Measurements from ENCODE around the gene ZNF280D.
"Not testable (repeated sequence)": the region's sequence is repeated elsewhere in the genome, so short reads cannot be mapped to it uniquely, and the experiment has no call there.

The ZNF280D gene, protein sequence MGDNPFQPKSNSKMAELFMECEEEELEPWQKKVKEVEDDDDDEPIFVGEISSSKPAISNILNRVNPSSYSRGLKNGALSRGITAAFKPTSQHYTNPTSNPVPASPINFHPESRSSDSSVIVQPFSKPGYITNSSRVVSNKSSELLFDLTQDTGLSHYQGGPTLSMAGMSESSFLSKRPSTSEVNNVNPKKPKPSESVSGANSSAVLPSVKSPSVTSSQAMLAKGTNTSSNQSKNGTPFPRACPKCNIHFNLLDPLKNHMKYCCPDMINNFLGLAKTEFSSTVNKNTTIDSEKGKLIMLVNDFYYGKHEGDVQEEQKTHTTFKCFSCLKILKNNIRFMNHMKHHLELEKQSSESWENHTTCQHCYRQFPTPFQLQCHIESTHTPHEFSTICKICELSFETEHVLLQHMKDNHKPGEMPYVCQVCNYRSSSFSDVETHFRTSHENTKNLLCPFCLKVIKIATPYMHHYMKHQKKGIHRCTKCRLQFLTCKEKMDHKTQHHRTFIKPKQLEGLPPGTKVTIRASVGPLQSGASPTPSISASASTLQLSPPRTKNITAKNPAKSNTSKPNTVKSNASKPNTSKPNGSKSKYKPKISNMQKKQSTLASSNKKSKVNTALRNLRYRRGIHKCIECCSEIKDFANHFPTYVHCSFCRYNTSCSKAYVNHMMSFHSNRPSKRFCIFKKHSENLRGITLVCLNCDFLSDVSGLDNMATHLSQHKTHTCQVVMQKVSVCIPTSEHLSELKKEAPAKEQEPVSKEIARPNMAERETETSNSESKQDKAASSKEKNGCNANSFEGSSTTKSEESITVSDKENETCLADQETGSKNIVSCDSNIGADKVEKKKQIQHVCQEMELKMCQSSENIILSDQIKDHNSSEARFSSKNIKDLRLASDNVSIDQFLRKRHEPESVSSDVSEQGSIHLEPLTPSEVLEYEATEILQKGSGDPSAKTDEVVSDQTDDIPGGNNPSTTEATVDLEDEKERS

GRCh38 chr15:56733136-56734012 is at the start of gene ZNF280D:
TSS of gene ZNF280D (minus strand) at chr15:56733509. CDS start at chr15:56707109, 26,400 bp downstream.
- Histone ChIP-seq H3K27me3 (ENCODE audit: low read depth, low read length) (no peaks in the 10 kb centered on the region), H2AFZ (ENCODE audit: low read depth, low read length) (peak within 1 kb of the TSS; percentile 79), H3K79me2 (ENCODE audit: low read length) (peaks cover 32% of the 10 kb centered on the region), H3K4me1 (ENCODE audit: low read length) (peaks cover 13% of the 10 kb centered on the region), H3K9me3 (ENCODE audit: insufficient read depth, low read length) (no peaks in the 10 kb centered on the region), H3K36me3 (replicated peaks; ENCODE audit: low read depth, low read length) (peaks cover 8% of the 10 kb centered on the region), H3K27ac (ENCODE audit: low read length) (peak within 1 kb of the TSS; percentile 45), H3K4me3 (ENCODE audit: low read length) (peak within 1 kb of the TSS; percentile 78), H3K9ac (ENCODE audit: low read length) (peak within 1 kb of the TSS; percentile 88), H4K20me1 (ENCODE audit: insufficient read depth, low read length) (no peaks in the 10 kb centered on the region), H3K4me2 (ENCODE audit: low read length) (peak within 1 kb of the TSS; percentile 73)
- TF ChIP-seq CTCF (IDR thresholded peaks at IDR 0.05; ENCODE audit: low read depth, low read length), result no peak
- TF ChIP-seq EZH2phosphoT487 (IDR thresholded peaks at IDR 0.05; ENCODE audit: low read depth), result no peak

DNA sequence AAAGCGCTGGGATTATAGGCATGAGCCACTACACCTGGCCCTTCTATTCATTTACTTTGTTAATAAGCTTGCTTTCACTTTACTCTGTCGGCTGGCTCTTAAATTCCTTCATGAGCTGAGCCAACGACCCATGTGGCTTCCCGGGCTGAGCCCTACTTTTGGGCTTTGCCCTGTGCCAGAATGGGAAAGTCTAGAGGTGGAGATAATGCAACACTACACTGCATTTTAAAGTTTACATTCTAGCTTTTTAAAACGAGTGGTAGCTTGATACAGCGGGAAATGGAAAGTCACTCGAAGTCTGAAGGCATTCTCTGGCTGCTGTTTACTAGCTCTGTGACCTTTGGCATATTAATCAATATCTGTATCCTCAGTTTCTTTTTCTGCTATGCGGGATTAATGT is 49.0 kb upstream of the ZNF280D start:
- TF ChIP-seq EZH2phosphoT487 (IDR thresholded peaks at IDR 0.05; ENCODE audit: low read depth) (no peak), CTCF (IDR thresholded peaks at IDR 0.05; ENCODE audit: low read depth, low read length) (no peak)
- H3K9ac ChIP-seq (ENCODE audit: low read length), result no peak overlapping the region
- H3K9me3 ChIP-seq (ENCODE audit: insufficient read depth, low read length), result no peaks in the 10 kb centered on the region
- H4K20me1 ChIP-seq (ENCODE audit: insufficient read depth, low read length), result no peaks in the 10 kb centered on the region
- H3K4me2 ChIP-seq (ENCODE audit: low read length), result no peak overlapping the region
- no peak overlapping the region for H3K27ac ChIP-seq (ENCODE audit: low read length)
- no peak overlapping the region for H2AFZ ChIP-seq (ENCODE audit: low read depth, low read length)
- peaks cover 9% of the 10 kb centered on the region for H3K4me1 ChIP-seq (ENCODE audit: low read length)
- no peaks in the 10 kb centered on the region for H3K36me3 ChIP-seq (replicated peaks; ENCODE audit: low read depth, low read length)
- no peak overlapping the region for H3K4me3 ChIP-seq (ENCODE audit: low read length)
- no peaks in the 10 kb centered on the region for H3K79me2 ChIP-seq (ENCODE audit: low read length)
- H3K27me3 ChIP-seq (ENCODE audit: low read depth, low read length), result no peaks in the 10 kb centered on the region

- TF ChIP-seq CTCF (IDR thresholded peaks at IDR 0.05; ENCODE audit: low read depth, low read length) (no peak), EZH2phosphoT487 (IDR thresholded peaks at IDR 0.05; ENCODE audit: low read depth) (no peak)
- no peak overlapping the region for H3K4me2 ChIP-seq (ENCODE audit: low read length)
- H3K27me3 ChIP-seq (ENCODE audit: low read depth, low read length), result no peaks in the 10 kb centered on the region
- H3K4me1 ChIP-seq (ENCODE audit: low read length), result peaks cover 3% of the 10 kb centered on the region
- H2AFZ ChIP-seq (ENCODE audit: low read depth, low read length), result no peak overlapping the region
- no peak overlapping the region for H3K4me3 ChIP-seq (ENCODE audit: low read length)
- H4K20me1 ChIP-seq (ENCODE audit: insufficient read depth, low read length), result no peaks in the 10 kb centered on the region
- no peak overlapping the region for H3K9ac ChIP-seq (ENCODE audit: low read length)
- no peaks in the 10 kb centered on the region for H3K79me2 ChIP-seq (ENCODE audit: low read length)
- no peak overlapping the region for H3K27ac ChIP-seq (ENCODE audit: low read length)
- H3K36me3 ChIP-seq (replicated peaks; ENCODE audit: low read depth, low read length), result no peaks in the 10 kb centered on the region
- no peaks in the 10 kb centered on the region for H3K9me3 ChIP-seq (ENCODE audit: insufficient read depth, low read length)
Measured at GRCh38 chr15:56781666-56782065, 48.4 kb upstream of the ZNF280D start.

DNA sequence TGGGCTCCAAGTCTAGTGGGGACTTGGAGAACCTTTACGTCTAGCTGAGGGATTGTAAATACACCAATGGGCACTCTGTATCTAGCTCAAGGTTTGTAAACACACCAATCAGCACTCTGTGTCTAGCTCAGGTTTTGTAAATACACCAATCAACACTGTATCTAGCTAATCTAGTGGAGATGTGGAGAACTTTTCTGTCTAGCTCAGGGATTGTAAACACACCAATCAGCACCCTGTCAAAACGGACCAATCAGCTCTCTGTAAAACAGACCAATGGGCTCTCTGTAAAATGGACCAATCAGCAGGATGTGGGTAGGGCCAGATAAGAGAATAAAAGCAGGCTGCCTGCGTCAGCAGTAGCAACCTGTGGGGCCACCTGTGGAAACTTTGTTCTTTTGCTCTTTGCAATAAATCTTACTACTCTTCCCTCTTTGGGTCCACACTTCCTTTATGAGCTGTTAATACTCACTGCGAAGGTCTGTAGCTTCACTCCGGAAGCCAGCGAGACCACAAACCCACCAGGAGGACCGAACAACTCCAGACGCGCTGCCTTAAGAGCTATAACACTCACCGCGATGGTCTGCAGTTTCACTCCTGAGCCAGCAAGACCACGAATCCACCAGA is 46.9 kb upstream of the ZNF280D start:
- H3K9ac ChIP-seq (ENCODE audit: low read length); H3K4me2 ChIP-seq (ENCODE audit: low read length); H3K4me1 ChIP-seq (ENCODE audit: low read length); H3K9me3 ChIP-seq (ENCODE audit: insufficient read depth, low read length); H3K27ac ChIP-seq (ENCODE audit: low read length); H3K36me3 ChIP-seq (replicated peaks; ENCODE audit: low read depth, low read length); H2AFZ ChIP-seq (ENCODE audit: low read depth, low read length); H3K27me3 ChIP-seq (ENCODE audit: low read depth, low read length); H4K20me1 ChIP-seq (ENCODE audit: insufficient read depth, low read length); H3K4me3 ChIP-seq (ENCODE audit: low read length); H3K79me2 ChIP-seq (ENCODE audit: low read length): not testable (repeated sequence)

DNA sequence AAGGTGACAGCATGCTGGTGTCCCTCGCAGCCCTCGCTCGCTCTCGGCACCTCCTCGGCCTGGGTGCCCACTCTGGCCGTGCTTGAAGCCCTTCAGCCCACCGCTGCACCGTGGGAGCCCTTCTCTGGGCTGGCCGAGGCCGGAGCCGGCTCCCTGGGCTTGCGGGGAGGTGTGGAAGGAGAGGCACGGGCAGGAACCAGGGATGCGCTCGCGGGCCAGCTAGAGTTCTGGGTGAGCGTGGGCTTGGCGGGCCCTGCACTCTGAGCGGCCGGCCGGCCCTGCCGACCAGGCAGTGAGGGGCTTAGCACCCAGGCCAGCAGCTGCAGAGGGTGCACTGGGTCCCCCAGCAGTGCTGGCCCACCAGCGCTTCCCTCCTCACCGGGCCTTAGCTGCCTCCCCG is 46.1 kb upstream of the ZNF280D start:
- H3K9me3 ChIP-seq (ENCODE audit: insufficient read depth, low read length); H2AFZ ChIP-seq (ENCODE audit: low read depth, low read length); H3K36me3 ChIP-seq (replicated peaks; ENCODE audit: low read depth, low read length); H3K4me1 ChIP-seq (ENCODE audit: low read length); H3K9ac ChIP-seq (ENCODE audit: low read length); H4K20me1 ChIP-seq (ENCODE audit: insufficient read depth, low read length); H3K4me3 ChIP-seq (ENCODE audit: low read length); H3K79me2 ChIP-seq (ENCODE audit: low read length); H3K4me2 ChIP-seq (ENCODE audit: low read length); H3K27ac ChIP-seq (ENCODE audit: low read length); H3K27me3 ChIP-seq (ENCODE audit: low read depth, low read length): not testable (repeated sequence)

Measured in OCI-LY3 (cell line).